Measurements from ENCODE around the gene FFAR1.

DNA sequence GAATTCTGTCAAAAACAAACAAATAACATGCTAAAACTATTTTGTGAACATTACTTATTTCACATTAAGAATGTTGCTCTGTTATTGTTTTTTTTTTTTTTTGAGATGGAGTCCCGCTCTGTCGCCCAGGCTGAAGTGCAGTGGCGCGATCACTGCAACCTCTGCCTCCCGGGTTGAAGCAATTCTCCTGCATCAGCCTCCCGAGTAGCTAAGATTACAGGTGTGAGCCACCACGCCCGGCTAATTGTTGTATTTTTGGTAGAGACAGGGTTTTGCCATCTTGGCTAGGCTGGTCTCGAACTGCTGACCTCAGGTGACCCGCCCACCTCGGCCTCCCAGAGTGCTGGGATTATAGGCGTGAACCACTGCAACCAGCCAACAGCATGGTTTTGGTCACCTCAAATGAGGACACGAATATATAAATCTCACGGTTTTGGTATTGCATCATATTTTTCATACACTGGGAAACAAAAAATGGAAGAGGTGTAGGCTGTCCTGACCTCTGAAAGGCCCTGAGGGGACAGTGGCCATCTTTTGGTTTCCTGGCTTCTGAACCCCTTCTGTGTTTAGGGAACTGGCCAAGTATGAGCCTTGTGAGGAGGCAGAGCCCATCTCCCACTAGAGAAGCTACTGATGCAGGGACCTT lies 48.7 kb downstream of the FFAR1 start:
- TF ChIP-seq, protein P1, sequence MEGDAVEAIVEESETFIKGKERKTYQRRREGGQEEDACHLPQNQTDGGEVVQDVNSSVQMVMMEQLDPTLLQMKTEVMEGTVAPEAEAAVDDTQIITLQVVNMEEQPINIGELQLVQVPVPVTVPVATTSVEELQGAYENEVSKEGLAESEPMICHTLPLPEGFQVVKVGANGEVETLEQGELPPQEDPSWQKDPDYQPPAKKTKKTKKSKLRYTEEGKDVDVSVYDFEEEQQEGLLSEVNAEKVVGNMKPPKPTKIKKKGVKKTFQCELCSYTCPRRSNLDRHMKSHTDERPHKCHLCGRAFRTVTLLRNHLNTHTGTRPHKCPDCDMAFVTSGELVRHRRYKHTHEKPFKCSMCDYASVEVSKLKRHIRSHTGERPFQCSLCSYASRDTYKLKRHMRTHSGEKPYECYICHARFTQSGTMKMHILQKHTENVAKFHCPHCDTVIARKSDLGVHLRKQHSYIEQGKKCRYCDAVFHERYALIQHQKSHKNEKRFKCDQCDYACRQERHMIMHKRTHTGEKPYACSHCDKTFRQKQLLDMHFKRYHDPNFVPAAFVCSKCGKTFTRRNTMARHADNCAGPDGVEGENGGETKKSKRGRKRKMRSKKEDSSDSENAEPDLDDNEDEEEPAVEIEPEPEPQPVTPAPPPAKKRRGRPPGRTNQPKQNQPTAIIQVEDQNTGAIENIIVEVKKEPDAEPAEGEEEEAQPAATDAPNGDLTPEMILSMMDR (IDR thresholded peaks at IDR 0.05; ENCODE audit: control extremely low read depth in 1 of 3, insufficient read depth in 1 of 3, low read depth in 1 of 3, low read length in 3 of 3) = no peak
- no peak for TF ChIP-seq CHD1 (IDR thresholded peaks at IDR 0.05; ENCODE audit: low read depth, low read length)
- no peak for TF ChIP-seq MAFK (IDR thresholded peaks at IDR 0.05; ENCODE audit: low read depth, low read length)
- no peak for TF ChIP-seq EP300 (IDR thresholded peaks at IDR 0.05; ENCODE audit: borderline replicate concordance in 1 of 2, low read depth in 2 of 2, low read length in 2 of 2)
- TF ChIP-seq ZNF274 (IDR thresholded peaks at IDR 0.05; ENCODE audit: borderline replicate concordance, extremely low read depth, low read length) = no peak
- no peak for TF ChIP-seq POLR2A (IDR thresholded peaks at IDR 0.05; ENCODE audit: control extremely low read depth in 1 of 2, low read depth in 2 of 2, low read length in 2 of 2)
- no peak for TF ChIP-seq RAD21 (IDR thresholded peaks at IDR 0.05 in 1 of 2, conservative IDR thresholded peaks at IDR 0.05 in 1 of 2; ENCODE audit: low read depth in 2 of 2, low read length in 2 of 2)
- no peak for TF ChIP-seq TAF1 (IDR thresholded peaks at IDR 0.05; ENCODE audit: low read depth, low read length)
- no peak for TF ChIP-seq SP1 (IDR thresholded peaks at IDR 0.05; ENCODE audit: low read depth, low read length)
